ENCODE measurements around the gene NEK7.
"Not testable (repeated sequence)": the region's sequence is repeated elsewhere in the genome, so short reads cannot be mapped to it uniquely, and the experiment has no call there.

NEK7 gene

DNA sequence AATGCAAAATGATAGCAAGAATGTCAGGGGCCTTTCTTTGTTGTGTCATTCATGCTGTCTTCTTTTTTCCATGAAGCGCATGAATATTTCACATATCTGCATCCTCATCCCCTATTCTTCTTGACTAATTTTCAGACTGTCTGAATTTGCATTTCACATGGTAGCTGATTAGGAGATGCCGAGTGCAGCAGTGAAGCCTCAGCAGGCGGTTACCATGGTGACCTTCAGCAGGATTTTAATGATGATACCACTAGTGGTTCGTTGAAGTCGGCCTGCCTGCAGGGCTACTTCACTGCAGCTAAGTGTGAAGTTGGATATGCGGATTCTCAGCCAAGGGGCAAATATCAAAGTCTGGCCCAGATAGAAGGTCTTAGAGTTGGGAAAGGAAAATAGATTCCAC, 141.8 kb downstream of the NEK7 start:
- no peak for DNase-seq

GRCh38 chr1:198300451-198300850, 143.7 kb downstream of the NEK7 start:
- DNase-seq, result no peak

- no peak for DNase-seq
These were observed 147.6 kb downstream of the NEK7 start for GRCh38 chr1:198304431-198304830.

- DNase-seq, result not testable (repeated sequence)
These were observed 158.0 kb downstream of the NEK7 start for GRCh38 chr1:198314817-198315216.

DNA sequence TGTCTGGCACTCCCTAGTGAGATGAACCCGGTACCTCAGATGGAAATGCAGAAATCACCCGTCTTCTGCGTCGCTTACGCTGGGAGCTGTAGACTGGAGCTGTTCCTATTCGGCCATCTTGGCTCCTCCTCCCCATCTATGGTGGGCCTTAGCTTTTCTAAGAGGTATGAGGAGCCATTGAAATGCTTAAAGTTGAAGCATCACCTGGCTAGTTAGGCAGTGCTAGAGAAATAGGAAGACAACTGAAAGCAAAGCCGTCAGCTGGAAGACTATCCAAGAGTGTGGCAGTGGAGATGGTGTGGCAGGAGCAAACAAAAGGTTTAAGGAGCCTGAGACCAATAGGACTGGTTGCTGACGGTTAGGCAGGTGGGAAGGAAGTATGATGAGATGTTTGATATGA, 158.5 kb downstream of the NEK7 start:
- not testable (repeated sequence) for DNase-seq

GRCh38 chr1:198316546-198317100, 159.8 kb downstream of the NEK7 start:
- no peak for DNase-seq

DNA sequence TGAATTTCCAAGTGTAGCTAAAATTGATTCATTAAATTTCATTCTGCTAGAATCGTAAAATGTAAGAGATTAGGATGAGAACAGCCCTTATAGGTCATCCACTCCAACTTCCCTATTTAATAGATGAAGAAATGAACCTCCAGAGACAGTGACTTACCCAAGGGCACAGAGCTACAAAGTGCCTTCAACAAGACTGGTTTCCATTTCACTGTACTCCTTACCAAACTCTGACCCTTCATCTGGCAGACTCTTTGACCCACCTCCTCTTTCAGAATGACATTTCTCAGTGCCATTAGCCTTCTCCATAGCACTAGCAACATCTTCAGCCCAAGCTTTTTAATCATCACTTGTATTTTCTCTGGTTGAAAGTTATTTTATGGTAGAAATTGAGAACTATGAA, 161.3 kb downstream of the NEK7 start:
- DNase-seq, result no peak

GRCh38 chr1:198320759-198321158, 164.0 kb downstream of the NEK7 start:
- DNase-seq, result no peak

GRCh38 chr1:198326232-198326631, 169.4 kb downstream of the NEK7 start:
- DNase-seq, result no peak

GRCh38 chr1:198326915-198327314, 170.1 kb downstream of the NEK7 start:
- DNase-seq, result no peak

GRCh38 chr1:198328458-198329032, 171.7 kb downstream of the NEK7 start:
- no peak for DNase-seq

DNA sequence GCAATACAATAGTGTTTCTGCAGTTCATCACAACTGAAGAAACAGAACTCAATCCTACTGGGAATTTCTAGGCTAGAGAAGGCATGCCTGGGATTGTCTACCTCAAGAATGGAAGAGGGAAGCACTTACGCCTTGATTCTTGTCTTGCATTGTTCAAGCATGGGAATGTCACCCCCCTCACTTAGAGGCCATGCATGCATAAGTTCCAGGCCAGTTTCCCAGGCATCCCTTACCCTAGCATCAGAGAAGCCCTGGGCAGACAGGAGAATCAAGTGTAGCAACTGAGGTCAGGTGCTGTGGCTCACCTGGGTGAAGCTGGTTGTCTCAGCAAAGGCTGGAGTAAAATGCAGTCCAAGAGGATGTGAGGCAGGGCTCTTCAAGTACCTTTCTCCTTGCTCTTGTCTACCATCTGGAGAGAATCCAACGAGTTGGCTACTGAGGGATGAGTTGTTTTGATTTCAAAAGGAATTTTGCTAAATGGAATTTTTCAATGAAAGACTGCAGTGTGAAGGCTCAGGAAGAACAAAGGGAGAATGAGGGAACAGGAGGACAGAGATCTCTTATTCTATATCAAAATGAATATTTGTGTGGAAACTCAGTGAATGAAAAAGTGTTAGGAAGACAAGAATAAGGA, 174.3 kb downstream of the NEK7 start:
- DNase-seq, result no peak

DNA sequence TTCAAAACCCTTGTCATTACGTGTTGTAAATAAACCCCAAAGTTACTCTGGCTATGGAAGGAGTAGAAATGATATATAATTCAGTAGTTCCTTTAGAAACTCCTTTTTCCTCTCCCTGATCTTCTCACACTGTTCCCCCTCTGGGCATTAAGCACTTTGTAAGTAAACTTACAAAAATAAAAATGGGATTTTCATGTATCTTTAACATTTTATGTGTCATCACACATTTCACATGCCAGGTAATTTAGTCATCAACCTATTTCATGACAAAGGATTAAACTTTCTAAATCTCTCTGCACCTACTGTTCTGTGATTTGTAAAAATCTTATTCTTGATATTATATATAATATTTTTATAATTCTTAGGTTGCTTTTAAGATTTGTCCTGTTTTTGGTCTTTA, 176.9 kb downstream of the NEK7 start:
- DNase-seq, result no peak

GRCh38 chr1:198335663-198336062, 178.9 kb downstream of the NEK7 start:
- DNase-seq, result no peak

- no peak for DNase-seq
These were observed 181.1 kb downstream of the NEK7 start for GRCh38 chr1:198337886-198338285.

DNA sequence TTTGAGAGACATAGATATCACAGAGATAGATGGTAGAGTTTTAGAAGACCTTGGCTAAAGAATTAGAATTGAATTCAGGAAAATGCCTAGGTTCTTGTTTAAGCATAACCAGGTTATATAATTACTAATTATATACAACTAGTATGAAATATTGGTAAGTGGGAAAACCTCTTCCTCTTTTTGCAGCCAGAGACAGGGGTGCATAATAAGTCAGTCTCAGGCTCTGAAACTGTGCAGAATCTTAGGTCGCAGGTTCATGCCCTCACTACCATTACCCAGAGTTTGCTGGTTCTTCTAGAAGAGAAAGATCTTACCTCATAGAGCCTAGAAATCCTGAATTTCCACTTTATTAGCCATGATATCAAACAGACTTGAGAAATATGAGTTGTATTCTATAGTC, 183.3 kb downstream of the NEK7 start:
- DNase-seq, result no peak

DNA sequence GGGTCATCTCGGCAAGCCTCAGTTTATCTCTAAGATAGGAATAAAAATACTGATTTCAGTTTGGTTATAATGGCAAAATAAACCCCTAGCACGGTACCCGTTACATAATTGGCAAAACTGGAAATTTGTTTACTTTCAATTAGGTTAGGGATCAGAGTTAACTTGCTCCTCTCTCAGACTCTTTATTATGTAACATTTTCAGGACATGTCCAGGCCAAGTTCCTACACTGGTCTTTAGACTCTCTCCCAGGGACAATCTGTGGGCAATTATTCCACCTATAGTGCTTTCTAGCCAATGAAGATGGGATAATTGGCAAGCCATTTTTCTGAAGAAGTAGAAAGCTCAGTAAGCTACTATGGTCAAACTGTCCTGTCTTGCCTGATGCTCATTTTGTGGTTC, 189.4 kb downstream of the NEK7 start:
- no peak for DNase-seq

GRCh38 chr1:198350456-198350855, 193.7 kb downstream of the NEK7 start:
- no peak for DNase-seq

DNA sequence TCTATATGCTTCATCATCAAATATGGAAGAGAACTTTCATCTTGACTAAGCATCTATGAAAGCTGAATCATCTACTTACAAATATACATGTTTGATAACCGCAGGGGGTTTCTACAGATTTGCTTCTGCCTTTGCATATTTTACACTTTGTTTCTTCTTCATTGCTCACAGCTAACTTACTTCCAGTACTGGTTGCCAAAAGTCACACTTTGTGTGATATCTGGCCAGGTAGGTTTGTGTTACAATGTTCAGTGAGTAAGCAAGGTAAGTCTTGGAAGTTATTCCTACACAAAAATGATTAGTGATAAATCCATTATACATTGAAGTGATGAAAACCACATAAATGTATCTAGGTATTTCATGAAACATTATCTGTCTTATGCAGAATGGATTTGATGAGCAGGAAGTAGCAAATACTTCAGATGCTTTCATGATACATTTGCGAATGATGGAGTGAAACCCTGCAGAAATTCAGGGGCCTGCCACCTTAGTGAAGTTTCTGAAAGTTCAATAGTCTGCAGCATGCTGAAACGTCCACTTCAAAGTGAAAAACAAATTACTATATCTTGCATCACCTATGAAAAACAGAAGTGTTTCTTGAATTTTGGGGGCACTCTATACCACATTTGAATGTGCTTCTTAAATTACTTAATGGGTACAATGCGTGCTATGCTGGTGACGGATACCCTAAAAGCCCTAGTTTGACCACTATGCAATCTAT, 196.3 kb downstream of the NEK7 start:
- DNase-seq, result no peak

DNA sequence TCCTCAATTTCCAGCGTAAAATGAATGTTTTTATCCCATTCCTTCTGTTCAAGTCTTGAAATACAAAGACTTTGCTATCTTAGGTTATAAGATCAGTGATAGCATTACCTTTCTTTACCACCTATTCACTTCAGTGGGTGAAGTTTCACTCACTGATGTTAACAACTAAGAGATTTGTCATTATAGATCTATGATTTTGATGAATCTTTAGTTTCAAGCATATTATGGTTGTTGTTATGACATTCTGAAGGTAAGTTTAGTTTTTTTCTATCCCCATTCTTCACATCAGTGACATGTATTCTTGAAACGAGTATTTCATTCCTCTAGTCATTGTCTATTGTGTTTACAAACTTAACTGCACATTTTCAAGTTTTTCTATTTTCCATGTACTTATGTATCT, 201.1 kb downstream of the NEK7 start:
- no peak for DNase-seq

DNA sequence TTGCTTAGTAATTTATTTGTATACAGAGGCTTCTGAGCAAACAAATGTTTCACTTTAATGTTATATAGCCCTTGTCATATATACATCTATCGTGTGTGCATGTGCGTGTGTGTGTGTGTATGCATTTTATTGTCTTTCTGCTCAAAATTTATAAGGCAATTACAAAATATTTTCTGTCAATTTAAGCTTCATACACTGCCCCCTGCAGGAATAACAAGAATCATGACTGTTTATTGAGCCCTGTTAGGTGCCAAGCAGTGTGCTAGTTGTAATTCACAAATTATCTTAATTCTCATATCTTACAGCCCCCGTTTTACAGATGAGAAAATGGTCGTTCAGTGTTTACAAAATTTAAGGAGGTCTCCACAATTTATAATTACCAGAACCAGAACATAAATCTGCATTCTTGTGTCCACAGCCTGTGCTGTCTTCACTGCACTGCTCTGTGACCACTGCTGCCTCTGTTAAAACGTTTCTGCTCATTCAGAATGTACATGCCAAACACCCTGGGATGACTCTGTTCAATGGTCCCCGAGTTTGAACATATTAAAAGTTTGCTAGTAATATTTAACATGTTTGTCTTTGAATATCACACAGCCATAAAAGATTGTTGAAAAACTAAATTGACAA, 202.3 kb downstream of the NEK7 start:
- DNase-seq, result no peak

DNA sequence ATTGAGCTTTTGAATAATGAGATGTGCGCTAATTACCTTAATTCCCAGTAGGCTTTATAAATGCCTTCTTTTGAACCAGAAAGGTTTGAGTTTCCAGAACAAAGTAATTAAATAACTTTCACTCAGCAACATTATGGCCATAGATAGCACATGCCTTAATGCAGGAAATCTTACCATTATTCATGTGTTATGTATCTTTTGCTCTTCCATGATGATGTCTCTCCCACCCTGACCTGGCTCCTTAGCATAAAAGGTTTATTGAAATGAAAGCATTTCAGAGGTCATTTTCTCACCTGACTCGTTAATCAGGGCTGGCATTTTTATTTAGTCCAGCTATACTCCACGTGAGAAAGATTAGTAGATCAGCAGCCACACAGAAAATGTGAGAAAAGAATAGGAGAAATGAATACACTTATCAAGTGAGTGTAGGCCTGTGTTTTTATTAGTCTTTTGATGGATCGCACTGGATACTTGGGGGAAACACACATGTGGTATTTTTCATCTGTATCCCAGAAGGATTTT, 203.5 kb downstream of the NEK7 start:
- DNase-seq, result no peak

- DNase-seq, result no peak
These were observed 204.5 kb downstream of the NEK7 start for GRCh38 chr1:198361237-198361767.

Measured in DMS 273 treated with DMSO at 0.1 percent for 48 hours (cell line).